ENCODE measurements around the gene WDR4.

Gene WDR4

DNA sequence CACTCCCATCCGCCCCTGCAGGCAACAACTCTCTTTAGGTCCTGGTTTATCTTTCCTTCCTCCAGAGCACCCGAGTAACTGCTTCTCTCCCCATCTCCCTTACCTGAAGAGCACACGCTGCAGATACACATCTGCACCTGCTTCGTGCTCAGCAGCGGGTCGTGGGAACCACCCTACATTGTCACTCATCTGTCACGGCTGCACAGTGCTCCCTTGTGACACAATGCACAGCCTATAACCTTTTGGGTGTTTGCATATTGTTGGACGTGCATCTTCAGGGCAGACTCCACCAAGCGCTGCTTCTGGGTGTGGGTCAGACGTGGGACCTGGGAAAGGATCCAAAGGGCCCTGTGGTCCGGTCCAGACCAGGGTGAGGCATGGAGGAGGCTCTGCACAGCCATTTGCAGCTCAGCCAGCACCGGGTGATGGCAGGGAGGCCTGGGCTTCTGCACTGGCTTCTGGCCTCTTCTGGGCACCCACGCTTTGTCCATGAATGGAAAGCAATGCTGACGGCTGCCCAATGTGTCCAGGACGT is 42.5 kb downstream of the WDR4 start:
- Histone ChIP-seq H3K36me3 (peaks cover 33% of the 10 kb centered on the region), H3K27me3 (ENCODE audit: insufficient read depth, low read depth, severe bottlenecking) (no peaks in the 10 kb centered on the region), H3K4me3 (ENCODE audit: low read depth, low read length) (no peak overlapping the region), H3K9me3 (ENCODE audit: severe bottlenecking) (no peaks in the 10 kb centered on the region), H3K27ac (no peak overlapping the region)
- DNase-seq: no peak
- TF ChIP-seq, protein P1, sequence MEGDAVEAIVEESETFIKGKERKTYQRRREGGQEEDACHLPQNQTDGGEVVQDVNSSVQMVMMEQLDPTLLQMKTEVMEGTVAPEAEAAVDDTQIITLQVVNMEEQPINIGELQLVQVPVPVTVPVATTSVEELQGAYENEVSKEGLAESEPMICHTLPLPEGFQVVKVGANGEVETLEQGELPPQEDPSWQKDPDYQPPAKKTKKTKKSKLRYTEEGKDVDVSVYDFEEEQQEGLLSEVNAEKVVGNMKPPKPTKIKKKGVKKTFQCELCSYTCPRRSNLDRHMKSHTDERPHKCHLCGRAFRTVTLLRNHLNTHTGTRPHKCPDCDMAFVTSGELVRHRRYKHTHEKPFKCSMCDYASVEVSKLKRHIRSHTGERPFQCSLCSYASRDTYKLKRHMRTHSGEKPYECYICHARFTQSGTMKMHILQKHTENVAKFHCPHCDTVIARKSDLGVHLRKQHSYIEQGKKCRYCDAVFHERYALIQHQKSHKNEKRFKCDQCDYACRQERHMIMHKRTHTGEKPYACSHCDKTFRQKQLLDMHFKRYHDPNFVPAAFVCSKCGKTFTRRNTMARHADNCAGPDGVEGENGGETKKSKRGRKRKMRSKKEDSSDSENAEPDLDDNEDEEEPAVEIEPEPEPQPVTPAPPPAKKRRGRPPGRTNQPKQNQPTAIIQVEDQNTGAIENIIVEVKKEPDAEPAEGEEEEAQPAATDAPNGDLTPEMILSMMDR (IDR thresholded peaks at IDR 0.05; ENCODE audit: low read depth, low read length): no peak

DNA sequence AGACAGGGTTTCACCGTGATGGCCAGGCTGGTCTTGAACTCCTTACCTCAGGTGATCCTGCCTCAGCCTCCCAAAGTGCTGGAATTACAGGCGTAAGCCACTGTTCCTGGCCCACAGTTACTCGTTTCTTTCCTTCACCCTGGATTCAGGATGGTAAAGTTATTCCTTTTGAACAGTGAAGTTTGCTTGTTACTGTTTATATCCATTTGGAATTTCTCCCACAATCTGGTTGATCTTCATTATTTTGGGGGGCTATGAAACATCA is 43.0 kb downstream of the WDR4 start:
- Histone ChIP-seq H3K27ac (no peak overlapping the region), H3K9me3 (ENCODE audit: severe bottlenecking) (no peaks in the 10 kb centered on the region), H3K36me3 (peaks cover 30% of the 10 kb centered on the region), H3K27me3 (ENCODE audit: insufficient read depth, low read depth, severe bottlenecking) (no peaks in the 10 kb centered on the region), H3K4me3 (ENCODE audit: low read depth, low read length) (no peak overlapping the region)
- no peak for DNase-seq
- TF ChIP-seq, protein P1 (IDR thresholded peaks at IDR 0.05; ENCODE audit: low read depth, low read length): no peak

DNA sequence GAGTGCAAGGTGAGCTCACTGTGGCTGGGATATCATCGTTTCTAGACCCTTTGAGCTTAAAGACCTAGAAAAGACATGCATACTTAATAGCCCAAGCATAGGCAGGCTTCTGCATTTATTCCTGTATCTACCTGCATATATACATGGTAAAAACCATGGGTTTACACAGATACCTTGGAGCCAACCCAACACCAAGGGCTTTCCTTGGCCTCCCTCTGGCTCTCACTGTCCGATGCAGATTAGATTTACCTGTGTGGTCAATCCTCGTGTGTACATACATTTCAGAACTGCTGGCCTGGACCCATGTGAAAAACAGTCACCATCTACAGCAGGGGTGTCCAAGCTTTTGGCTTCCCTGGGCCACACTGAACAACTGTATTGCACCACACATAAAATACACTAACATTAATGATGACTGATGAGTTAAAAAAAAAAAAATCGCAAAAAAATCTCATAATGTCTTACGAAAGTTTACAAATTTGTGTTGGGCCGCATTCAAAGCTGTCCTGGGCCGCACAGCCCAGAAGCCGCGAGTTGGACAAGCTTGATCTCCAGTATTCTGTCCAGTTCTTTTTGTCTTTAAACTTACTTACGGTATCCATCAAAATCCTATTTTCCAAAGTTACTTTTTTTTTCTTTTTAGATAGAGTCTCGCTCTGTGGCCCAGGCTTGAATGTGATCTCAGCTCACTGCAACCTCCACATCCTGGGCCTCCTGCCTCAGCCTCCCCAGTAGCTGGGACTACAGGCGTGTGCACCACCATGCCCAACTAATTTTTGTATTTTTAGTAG is 43.5 kb downstream of the WDR4 start:
- Histone ChIP-seq H3K27ac (no peak overlapping the region), H3K4me3 (ENCODE audit: low read depth, low read length) (no peak overlapping the region), H3K36me3 (peaks cover 24% of the 10 kb centered on the region), H3K27me3 (ENCODE audit: insufficient read depth, low read depth, severe bottlenecking) (no peaks in the 10 kb centered on the region), H3K9me3 (ENCODE audit: severe bottlenecking) (no peaks in the 10 kb centered on the region)
- TF ChIP-seq, protein P1 (IDR thresholded peaks at IDR 0.05; ENCODE audit: low read depth, low read length): no peak
- no peak for DNase-seq

DNA sequence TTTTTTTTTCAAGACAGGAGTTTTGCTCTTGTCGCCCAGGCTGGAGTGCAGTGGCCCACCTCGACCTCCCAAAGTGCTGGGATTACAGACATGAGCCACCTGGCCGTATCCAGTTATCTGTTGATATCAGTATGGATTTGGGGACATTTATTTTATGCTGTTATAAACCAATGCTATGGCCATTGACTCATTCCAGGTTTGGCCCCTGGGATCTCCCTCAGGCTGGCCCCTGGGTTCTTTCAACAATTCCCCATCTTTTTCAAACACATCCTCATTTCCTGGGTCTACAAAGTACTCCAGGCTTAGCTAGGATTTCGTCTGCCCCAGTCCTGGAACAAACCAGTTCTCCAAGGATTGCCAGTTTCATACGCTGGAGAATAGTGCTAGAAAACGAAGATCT is 44.1 kb downstream of the WDR4 start:
- DNase-seq: no peak
- H3K27me3 ChIP-seq (ENCODE audit: insufficient read depth, low read depth, severe bottlenecking): no peaks in the 10 kb centered on the region
- H3K36me3 ChIP-seq: peaks cover 18% of the 10 kb centered on the region
- TF ChIP-seq, protein P1 (IDR thresholded peaks at IDR 0.05; ENCODE audit: low read depth, low read length): no peak
- H3K9me3 ChIP-seq (ENCODE audit: severe bottlenecking): no peaks in the 10 kb centered on the region
- H3K27ac ChIP-seq: no peak overlapping the region
- H3K4me3 ChIP-seq (ENCODE audit: low read depth, low read length): no peak overlapping the region

DNA sequence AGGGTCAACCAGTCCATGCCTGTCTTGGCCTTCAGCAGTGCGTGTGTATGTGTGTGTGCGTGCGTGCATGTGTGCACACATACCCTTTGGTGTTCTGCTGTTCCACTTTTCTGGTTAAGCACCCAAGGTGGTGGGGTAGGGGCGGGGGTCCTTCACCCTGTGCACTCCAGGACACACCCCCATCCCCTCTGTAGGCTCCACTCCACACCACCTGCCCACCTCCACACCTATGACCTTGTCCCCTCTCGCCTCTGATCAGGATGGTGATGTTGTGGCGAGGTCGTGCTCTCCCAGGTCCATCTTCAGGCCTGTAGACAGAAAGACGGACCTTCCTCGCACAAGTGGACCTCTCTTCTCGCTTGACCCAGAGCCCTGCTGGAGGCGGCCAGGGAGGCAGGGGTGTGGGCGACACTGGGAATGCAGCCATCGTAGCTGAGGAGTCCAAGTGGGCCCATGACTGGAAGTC is 44.6 kb downstream of the WDR4 start:
- no peak for DNase-seq
- peaks cover 14% of the 10 kb centered on the region for H3K36me3 ChIP-seq
- TF ChIP-seq, protein P1 (IDR thresholded peaks at IDR 0.05; ENCODE audit: low read depth, low read length): no peak
- no peaks in the 10 kb centered on the region for H3K9me3 ChIP-seq (ENCODE audit: severe bottlenecking)
- H3K27me3 ChIP-seq (ENCODE audit: insufficient read depth, low read depth, severe bottlenecking): no peaks in the 10 kb centered on the region
- H3K4me3 ChIP-seq (ENCODE audit: low read depth, low read length): no peak overlapping the region
- H3K27ac ChIP-seq: no peak overlapping the region

Data from WERI-Rb-1 (cell line).